Naive B cell (primary cell): ENCODE data around the gene SMIM35. TPM values are rescaled to one million over a fixed set of nuclear protein-coding genes. Genes with fewer than 3 reads are reported as not detected.

ENCODE experiments used
- ATAC-seq, 2 donors: fragments of 150-1000 bp; cut with Tn5 transposase; 2 replicates each; pipeline ENCODE4 v1.10.0; 2021; ENCODE audit warnings: low read depth in 2 of 2, mild to moderate bottlenecking in 2 of 2, moderate library complexity in 2 of 2
- DNase-seq: peaks from one replicate; pipeline ENCODE4 v3.0.0; 2022
- H3K27ac Mint-ChIP-seq, 6 donors: one replicate each; pipeline ENCODE4 v1.8.0; 2020 to 2022; ENCODE audit warnings: mild to moderate bottlenecking in 6 of 6, mixed read lengths in 6 of 6, moderate library complexity in 5 of 6, inconsistent platforms in 2 of 6
- H3K27me3 Mint-ChIP-seq, 3 donors: one replicate each; pipeline ENCODE4 v1.8.0; 2021 to 2022; ENCODE audit warnings: mixed read lengths in 3 of 3, mild to moderate bottlenecking in 1 of 3
- H3K36me3 Mint-ChIP-seq, 2 donors: one replicate each; pipeline ENCODE4 v1.8.0; 2020 to 2022; ENCODE audit warnings: mixed read lengths in 2 of 2, inconsistent platforms in 1 of 2, mild to moderate bottlenecking in 1 of 2
- H3K4me1 Mint-ChIP-seq, 3 donors: one replicate each; pipeline ENCODE4 v1.8.0; 2020 to 2022; ENCODE audit warnings: mixed read lengths in 3 of 3, inconsistent platforms in 1 of 3, mild to moderate bottlenecking in 1 of 3, moderate library complexity in 1 of 3
- H3K4me3 Mint-ChIP-seq, 8 donors: one replicate each; pipeline ENCODE4 v1.8.0; 2020 to 2022; ENCODE audit warnings: mild to moderate bottlenecking in 8 of 8, mixed read lengths in 8 of 8, moderate library complexity in 8 of 8, inconsistent platforms in 2 of 8
- H3K9me3 Mint-ChIP-seq, 7 donors: one replicate each; pipeline ENCODE4 v1.8.0; 2020 to 2022; ENCODE audit warnings: mixed read lengths in 7 of 7, mild to moderate bottlenecking in 5 of 7, inconsistent platforms in 2 of 7, moderate library complexity in 1 of 7
- polyA plus RNA-seq, 6 donors: library from polyadenylated mRNA; unstranded; fragments of 300-500 nt; fragmentation: Illumina TruSeq; gene quantifications; one replicate each; pipeline ENCODE4 v1.2.3, GENCODE V29; 2021; ENCODE audit warnings: low read depth in 6 of 6

SMIM35 gene
- polyA plus RNA-seq, 6 donors from 2014 or later, result 0.77 to 3.4 (median 1.1) TPM

- Mint-ChIP-seq H3K9me3 (peaks cover 21 to 33% (median 28%) of the 10 kb centered on the region in 7 donors), H3K4me1 (peaks cover 20 to 25% (median 23%) of the 10 kb centered on the region in 3 donors), H3K4me3 (no peak overlapping the region), H3K27ac (peak overlapping the region in 3 of 6 donors; percentile 44 to 75 (median 48)), H3K36me3 (peaks cover 34 to 47% of the 10 kb centered on the region in 2 donors), H3K27me3 (no peaks in the 10 kb centered on the region)
- DNase-seq (no peak), ATAC-seq (no peak)
Measured at GRCh38 chr11:117961896-117962295, 124.9 kb downstream of the SMIM35 start.

GRCh38 chr11:117960406-117960805 is 126.4 kb downstream of the SMIM35 start:
- peak overlapping the region in 1 of 6 donors; percentile 45 for H3K27ac Mint-ChIP-seq
- peaks cover 22 to 37% (median 28%) of the 10 kb centered on the region in 7 donors for H3K9me3 Mint-ChIP-seq
- peaks cover 37 to 59% of the 10 kb centered on the region in 2 donors for H3K36me3 Mint-ChIP-seq
- no peak overlapping the region for H3K4me3 Mint-ChIP-seq
- H3K27me3 Mint-ChIP-seq, result no peaks in the 10 kb centered on the region
- peaks cover 21 to 25% (median 23%) of the 10 kb centered on the region in 3 donors for H3K4me1 Mint-ChIP-seq
- DNase-seq, result no peak
- no peak for ATAC-seq

GRCh38 chr11:117959438-117960149 is 127.2 kb downstream of the SMIM35 start:
- Mint-ChIP-seq H3K9me3 (peaks cover 22 to 37% (median 28%) of the 10 kb centered on the region in 7 donors), H3K27me3 (no peaks in the 10 kb centered on the region), H3K4me1 (peaks cover 21 to 25% (median 23%) of the 10 kb centered on the region in 3 donors), H3K27ac (peak overlapping the region in 5 of 6 donors; percentile 10 to 87 (median 47)), H3K36me3 (peaks cover 37 to 59% of the 10 kb centered on the region in 2 donors), H3K4me3 (peak overlapping the region in 1 of 8 donors; percentile 12)
- DNase-seq (no peak), ATAC-seq (peak; percentile 42 to 65)

GRCh38 chr11:117958949-117959348 is 127.8 kb downstream of the SMIM35 start:
- Mint-ChIP-seq H3K27me3 (no peaks in the 10 kb centered on the region), H3K36me3 (peaks cover 37 to 59% of the 10 kb centered on the region in 2 donors), H3K9me3 (peaks cover 22 to 37% (median 28%) of the 10 kb centered on the region in 7 donors), H3K4me1 (peaks cover 19 to 25% (median 23%) of the 10 kb centered on the region in 3 donors), H3K27ac (peak overlapping the region in 2 of 6 donors; percentile 27 to 74), H3K4me3 (peak overlapping the region in 1 of 8 donors; percentile 29)
- DNase-seq (no peak), ATAC-seq (no peak)

Other genes with a start within 250 kb of the SMIM35 start
- not detected for gene FXYD6, start 210.3 kb downstream of the SMIM35 start, polyA plus RNA-seq
- under 1 TPM in 5 of 6 donors, not detected in 1; 0.24 to 0.87 (median 0.84) TPM for gene TMPRSS13, start 157.6 kb downstream of the SMIM35 start, polyA plus RNA-seq
- gene IL10RA, start 100.6 kb downstream of the SMIM35 start, polyA plus RNA-seq, result 10 to 100 TPM; 49.8 to 63.1 (median 56.2) TPM
- not detected for gene TMPRSS4, start 9.9 kb downstream of the SMIM35 start, polyA plus RNA-seq
- gene SCN4B, start 65.9 kb upstream of the SMIM35 start, polyA plus RNA-seq, result not detected
- not detected for gene SCN2B, start 89.7 kb upstream of the SMIM35 start, polyA plus RNA-seq
- 1 to 10 TPM in 5 of 6 donors, under 1 TPM in 1; 0.64 to 8.1 (median 3.3) TPM for gene JAML, start 138.0 kb upstream of the SMIM35 start, polyA plus RNA-seq
- gene MPZL3, start 165.4 kb upstream of the SMIM35 start, polyA plus RNA-seq, result 1 to 10 TPM in 5 of 6 donors, under 1 TPM in 1; 0.89 to 3.2 (median 1.5) TPM
- not detected for gene MPZL2, start 177.3 kb upstream of the SMIM35 start, polyA plus RNA-seq
- gene CD3E, start 217.8 kb upstream of the SMIM35 start, polyA plus RNA-seq, result 1 to 10 TPM in 4 of 6 donors, under 1 TPM in 2; 0.73 to 2.9 (median 1.7) TPM